Ishikawa (cell line): Measurements from ENCODE around the gene OPA3.
A peak's percentile ranks its signal among the peaks of the same experiment; 100 is the strongest.

ENCODE experiments used
- EP300 ChIP-seq: IDR thresholded peaks from 2 replicates; pipeline ENCODE4 v1.6.1; 2012; ENCODE audit warnings: borderline replicate concordance
- TCF12 ChIP-seq: IDR thresholded peaks from 2 replicates; pipeline ENCODE4 v1.6.1; 2012; ENCODE audit warnings: low read depth
- TEAD4 ChIP-seq: IDR thresholded peaks from 2 replicates; pipeline ENCODE4 v1.6.1; 2012

DNA sequence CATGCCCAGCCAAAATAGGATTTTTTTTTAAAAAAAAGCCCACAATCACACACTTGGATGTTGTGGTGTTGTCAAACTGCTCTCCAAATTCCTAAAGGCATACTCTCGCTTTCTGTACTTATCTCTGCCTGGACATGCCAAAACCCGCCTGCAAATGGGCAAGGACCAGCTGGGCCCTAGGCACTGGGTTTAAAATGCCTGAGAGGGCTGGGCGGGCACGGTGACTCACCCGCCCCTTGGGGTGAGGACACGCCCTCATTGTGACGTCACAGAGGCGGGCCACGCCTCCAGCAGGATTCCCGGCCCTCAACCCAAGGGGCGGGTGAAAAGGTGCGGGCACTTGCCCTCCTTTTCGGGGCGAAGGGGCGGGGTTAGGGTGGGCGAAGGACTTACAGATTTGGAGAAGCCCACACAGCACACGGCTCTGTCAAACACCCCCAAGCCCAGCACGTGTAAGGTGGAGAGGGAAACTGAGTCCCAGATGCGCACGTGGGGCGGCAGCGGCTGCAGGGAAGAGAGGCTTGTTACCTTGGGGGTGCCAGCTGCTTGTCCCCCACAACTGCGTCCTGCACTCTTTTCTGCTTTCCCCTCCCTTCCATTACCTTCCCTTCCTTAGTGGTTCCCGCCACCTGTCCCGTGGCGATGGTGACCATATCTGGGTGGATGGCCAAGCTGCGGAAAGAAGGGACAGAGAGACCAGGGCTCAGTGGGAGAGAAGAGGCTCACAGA, 48.0 kb upstream of the OPA3 start:
- TF ChIP-seq TEAD4, result peak; percentile 47
- TF ChIP-seq TCF12, result no peak
- 0 out of 2 replicates have a peak, but pooled peaks have one; percentile 41 for TF ChIP-seq EP300
